ENCODE results near the gene ILRUN. TPM values are rescaled to one million over a fixed set of nuclear protein-coding genes. Genes with fewer than 3 reads are reported as not detected.
A peak's percentile ranks its signal among the peaks of the same experiment; 100 is the strongest.

ILRUN gene
- total RNA-seq, 1 experiment from 2014 or later = 68.9 TPM

GRCh38 chr6:34743625-34744293 is 47.2 kb upstream of the ILRUN start:
- ChIA-PET CTCF (no interaction called here), POLR2A (ENCODE audit: unreplicated experiment) (interaction anchor here (0.7 kb wide), 1 partner anchor 104 kb away, joined by 6 read pairs; no protein-coding TSS in a partner anchor)
- Histone ChIP-seq H2AFZ (no peak overlapping the region), H3K4me1 (replicated peaks; ENCODE audit: insufficient read depth) (peaks cover 42% of the 10 kb centered on the region), H3K4me3 (no peak overlapping the region), H4K20me1 (ENCODE audit: insufficient read depth) (no peaks in the 10 kb centered on the region), H3K36me3 (ENCODE audit: low read depth) (no peaks in the 10 kb centered on the region), H3K9me3 (ENCODE audit: insufficient read depth, low read depth) (no peaks in the 10 kb centered on the region), H3K4me2 (0 out of 2 replicates have a peak overlapping the region, but pooled peaks have one; percentile 72), H3K27me3 (ENCODE audit: insufficient read depth, low read depth) (no peaks in the 10 kb centered on the region), H3K79me2 (ENCODE audit: low read depth) (no peaks in the 10 kb centered on the region), H3K27ac (no peak overlapping the region), H3F3A (ENCODE audit: insufficient read depth, low read depth) (peaks cover 40% of the 10 kb centered on the region), H3K9me2 (ENCODE audit: insufficient read depth) (no peaks in the 10 kb centered on the region)
- BruUV-seq (replicated peaks) = no TSS peak
- intact Hi-C loops (cut with micrococcal nuclease; ENCODE audit: unreplicated experiment) = no loop called here
- no peak for DNase-seq
- TF ChIP-seq CTCF (conservative IDR thresholded peaks at IDR 0.05) = no peak
- no peak for TF ChIP-seq EZH2 (IDR thresholded peaks at IDR 0.05; ENCODE audit: low read depth)

DNA sequence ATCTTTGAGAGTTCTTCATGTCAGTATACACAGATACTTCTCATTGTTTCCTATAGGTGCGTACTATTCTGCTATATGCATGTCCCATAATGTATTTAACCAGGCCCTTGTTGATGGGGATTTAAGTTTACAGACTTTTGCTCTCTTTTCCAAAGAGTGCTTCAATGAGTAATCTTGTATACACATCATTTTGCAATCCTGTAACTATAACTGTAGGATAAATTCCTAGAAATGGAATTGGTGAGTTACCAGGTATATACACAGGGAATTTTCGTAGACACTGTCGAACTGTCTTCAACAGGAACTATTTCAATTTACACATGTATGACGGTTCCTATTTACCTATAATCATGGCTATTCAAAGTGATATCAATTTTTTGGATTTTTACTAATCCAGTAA is 45.5 kb upstream of the ILRUN start:
- Histone ChIP-seq H2AFZ (no peak overlapping the region), H3K27me3 (ENCODE audit: insufficient read depth, low read depth) (no peaks in the 10 kb centered on the region), H3F3A (ENCODE audit: insufficient read depth, low read depth) (peaks cover 40% of the 10 kb centered on the region), H3K4me1 (replicated peaks; ENCODE audit: insufficient read depth) (peaks cover 42% of the 10 kb centered on the region), H3K9me3 (ENCODE audit: insufficient read depth, low read depth) (no peaks in the 10 kb centered on the region), H3K9me2 (ENCODE audit: insufficient read depth) (no peaks in the 10 kb centered on the region), H4K20me1 (ENCODE audit: insufficient read depth) (no peaks in the 10 kb centered on the region), H3K27ac (no peak overlapping the region), H3K4me3 (no peak overlapping the region), H3K79me2 (ENCODE audit: low read depth) (no peaks in the 10 kb centered on the region), H3K4me2 (no peak overlapping the region), H3K36me3 (ENCODE audit: low read depth) (no peaks in the 10 kb centered on the region)
- no peak for TF ChIP-seq CTCF (conservative IDR thresholded peaks at IDR 0.05)
- TF ChIP-seq EZH2 (IDR thresholded peaks at IDR 0.05; ENCODE audit: low read depth) = no peak
- no TSS peak for BruUV-seq (replicated peaks)
- ChIA-PET POLR2A (ENCODE audit: unreplicated experiment) (interaction anchor here (0.6 kb wide), 1 partner anchor 316 kb away, joined by 7 read pairs; the partner anchor contains the start of gene RPS10), CTCF (no interaction called here)
- intact Hi-C loops (cut with micrococcal nuclease; ENCODE audit: unreplicated experiment) = no loop called here
- DNase-seq = peak in 1 of 2 experiments; percentile 35

- Histone ChIP-seq H3K27me3 (ENCODE audit: insufficient read depth, low read depth) (no peaks in the 10 kb centered on the region), H3K9me3 (ENCODE audit: insufficient read depth, low read depth) (no peaks in the 10 kb centered on the region), H3K4me2 (no peak overlapping the region), H3K79me2 (ENCODE audit: low read depth) (no peaks in the 10 kb centered on the region), H3F3A (ENCODE audit: insufficient read depth, low read depth) (peaks cover 13% of the 10 kb centered on the region), H3K36me3 (ENCODE audit: low read depth) (no peaks in the 10 kb centered on the region), H4K20me1 (ENCODE audit: insufficient read depth) (no peaks in the 10 kb centered on the region), H3K9me2 (ENCODE audit: insufficient read depth) (no peaks in the 10 kb centered on the region), H3K27ac (no peak overlapping the region), H3K4me1 (replicated peaks; ENCODE audit: insufficient read depth) (peaks cover 8% of the 10 kb centered on the region), H2AFZ (no peak overlapping the region), H3K4me3 (no peak overlapping the region)
- ChIA-PET CTCF (no interaction called here), POLR2A (ENCODE audit: unreplicated experiment) (no interaction called here)
- DNase-seq = no peak
- TF ChIP-seq EZH2 (IDR thresholded peaks at IDR 0.05; ENCODE audit: low read depth) (no peak), CTCF (conservative IDR thresholded peaks at IDR 0.05) (no peak)
- intact Hi-C loops (cut with micrococcal nuclease; ENCODE audit: unreplicated experiment) = no loop called here
- no TSS peak for BruUV-seq (replicated peaks)
Measured at GRCh38 chr6:34736823-34737222, 40.3 kb upstream of the ILRUN start.
